CD4-positive, alpha-beta T cell treated with Interleukin-21 for 1 hour (primary cell): ENCODE results near the gene IQCF2.
"Not testable (repeated sequence)": the region's sequence is repeated elsewhere in the genome, so short reads cannot be mapped to it uniquely, and the experiment has no call there.

ENCODE experiments used
- DNase-seq: peaks from one replicate; pipeline ENCODE4 v3.0.0-alpha.2; 2020

The IQCF2 gene

GRCh38 chr3:51879937-51880336 is 18.5 kb downstream of the IQCF2 start:
- no peak for DNase-seq

GRCh38 chr3:51886447-51886846 is 25.0 kb downstream of the IQCF2 start:
- DNase-seq = no peak

GRCh38 chr3:51887620-51888019 is 26.2 kb downstream of the IQCF2 start:
- DNase-seq = no peak

- DNase-seq = no peak
Measured at GRCh38 chr3:51888463-51889105, 27.2 kb downstream of the IQCF2 start.

GRCh38 chr3:51891242-51892039 is 30.0 kb downstream of the IQCF2 start:
- no peak for DNase-seq

GRCh38 chr3:51894391-51894790 is 33.0 kb downstream of the IQCF2 start:
- DNase-seq = no peak

- DNase-seq = no peak
Measured at GRCh38 chr3:51894939-51895338, 33.5 kb downstream of the IQCF2 start.

GRCh38 chr3:51896607-51897305 is 35.3 kb downstream of the IQCF2 start:
- DNase-seq = no peak

GRCh38 chr3:51897391-51897790 is 36.0 kb downstream of the IQCF2 start:
- DNase-seq = no peak

- not testable (repeated sequence) for DNase-seq
Measured at GRCh38 chr3:51900043-51900442, 38.6 kb downstream of the IQCF2 start.

GRCh38 chr3:51902361-51902760 is 40.9 kb downstream of the IQCF2 start:
- DNase-seq = not testable (repeated sequence)

- DNase-seq = no peak
Measured at GRCh38 chr3:51904034-51904823, 42.8 kb downstream of the IQCF2 start.

GRCh38 chr3:51908026-51908425 is 46.6 kb downstream of the IQCF2 start:
- no peak for DNase-seq
